A549 (cell line): ENCODE data around the gene TOMM6.

Source experiments
- BHLHE40 ChIP-seq: IDR thresholded peaks from 2 replicates; pipeline ENCODE4 v1.6.1; 2012; ENCODE audit warnings: low read depth, low read length, inconsistent platforms
- ELK1 ChIP-seq: fragments of 150-350 bp; IDR thresholded peaks from 2 replicates; pipeline ENCODE4 v1.6.1; 2014; ENCODE audit warnings: low read depth, mild to moderate bottlenecking, low read length
- RFX5 ChIP-seq: fragments of 450-650 bp; IDR thresholded peaks from 2 replicates; pipeline ENCODE4 v1.7.1; 2014; ENCODE audit warnings: antibody characterized with exemption, mild to moderate bottlenecking, moderate library complexity

GRCh38 chr6:41813956-41814355 lies 26.5 kb downstream of the TOMM6 start:
- TF ChIP-seq BHLHE40 (no peak), ELK1 (no peak), RFX5 (no peak)
